Endothelial cell of umbilical vein (primary cell): Measurements from ENCODE around the gene HDAC7.

Source experiments
- EZH2 ChIP-seq: IDR thresholded peaks from 2 replicates; pipeline ENCODE4 v1.6.1; 2012; ENCODE audit warnings: borderline replicate concordance, low read depth, mild to moderate bottlenecking, moderate library complexity, low read length, inconsistent platforms; ENCODE audit not compliant: severe bottlenecking
- MAX ChIP-seq: IDR thresholded peaks from 2 replicates; pipeline ENCODE4 v1.6.1; 2011; ENCODE audit not compliant: insufficient read depth, insufficient read length
- POLR2A ChIP-seq: IDR thresholded peaks from 2 replicates; pipeline ENCODE4 v1.6.1; 2012; ENCODE audit warnings: low read depth, mild to moderate bottlenecking, control low read depth, low read length
- POLR2AphosphoS5 ChIP-seq: IDR thresholded peaks from 2 replicates; pipeline ENCODE4 v1.6.1; 2012; ENCODE audit warnings: low read depth, mild to moderate bottlenecking, control low read depth, low read length, moderate library complexity; ENCODE audit not compliant: insufficient read depth
- TF ChIP-seq, protein P1 (sequence below), 2 donors: IDR thresholded peaks; 1 replicate in 1 of 2; 2 replicates in 1 of 2; pipeline ENCODE4 v1.5.1; 2011; ENCODE audit warnings: low read length in 2 of 2, mild to moderate bottlenecking in 2 of 2, moderate library complexity in 2 of 2, control low read depth in 1 of 2, inconsistent platforms in 1 of 2, low read depth in 1 of 2; ENCODE audit not compliant: insufficient read depth in 1 of 2; ENCODE audit errors: extremely low read depth in 1 of 2

DNA sequence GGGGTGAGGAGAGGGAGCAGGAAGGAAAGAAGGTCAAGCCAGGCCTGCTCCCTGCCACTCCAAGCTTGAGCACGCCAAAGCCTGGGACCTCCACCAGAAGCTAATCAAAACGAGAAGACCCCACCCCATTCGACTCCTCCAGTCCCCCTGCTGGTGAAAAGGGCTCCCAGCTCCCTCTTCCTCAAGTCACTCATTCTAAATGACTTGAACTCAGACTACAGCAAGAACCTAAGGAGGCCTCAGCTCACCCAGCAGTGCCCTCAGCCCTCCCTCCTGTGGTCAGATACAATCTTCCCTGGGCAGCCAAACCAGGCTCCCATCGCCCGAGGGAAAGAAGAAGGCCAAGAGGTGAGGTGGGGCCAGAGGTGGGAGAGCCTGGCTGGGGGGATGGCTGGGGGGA is 17.4 kb downstream of the HDAC7 start:
- TF ChIP-seq MAX = no peak
- TF ChIP-seq, protein P1, sequence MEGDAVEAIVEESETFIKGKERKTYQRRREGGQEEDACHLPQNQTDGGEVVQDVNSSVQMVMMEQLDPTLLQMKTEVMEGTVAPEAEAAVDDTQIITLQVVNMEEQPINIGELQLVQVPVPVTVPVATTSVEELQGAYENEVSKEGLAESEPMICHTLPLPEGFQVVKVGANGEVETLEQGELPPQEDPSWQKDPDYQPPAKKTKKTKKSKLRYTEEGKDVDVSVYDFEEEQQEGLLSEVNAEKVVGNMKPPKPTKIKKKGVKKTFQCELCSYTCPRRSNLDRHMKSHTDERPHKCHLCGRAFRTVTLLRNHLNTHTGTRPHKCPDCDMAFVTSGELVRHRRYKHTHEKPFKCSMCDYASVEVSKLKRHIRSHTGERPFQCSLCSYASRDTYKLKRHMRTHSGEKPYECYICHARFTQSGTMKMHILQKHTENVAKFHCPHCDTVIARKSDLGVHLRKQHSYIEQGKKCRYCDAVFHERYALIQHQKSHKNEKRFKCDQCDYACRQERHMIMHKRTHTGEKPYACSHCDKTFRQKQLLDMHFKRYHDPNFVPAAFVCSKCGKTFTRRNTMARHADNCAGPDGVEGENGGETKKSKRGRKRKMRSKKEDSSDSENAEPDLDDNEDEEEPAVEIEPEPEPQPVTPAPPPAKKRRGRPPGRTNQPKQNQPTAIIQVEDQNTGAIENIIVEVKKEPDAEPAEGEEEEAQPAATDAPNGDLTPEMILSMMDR (IDR thresholded peaks at IDR 0.05; ENCODE audit: extremely low read depth in 1 of 2, insufficient read depth in 1 of 2, low read depth in 1 of 2, low read length in 2 of 2) = peak; percentile 48 to 58
- TF ChIP-seq EZH2 = no peak
- TF ChIP-seq POLR2AphosphoS5 = no peak
- no peak for TF ChIP-seq POLR2A
